SU-DHL-6 (cell line): ENCODE data around the gene KLRC4.
"Not testable (repeated sequence)": the region's sequence is repeated elsewhere in the genome, so short reads cannot be mapped to it uniquely, and the experiment has no call there.

Experiments
- EZH2phosphoT487 ChIP-seq: fragments of 200-600 bp; sonication (generic), shearing (Covaris generic); conservative IDR thresholded peaks from 2 replicates; pipeline ENCODE4 v1.6.1; 2018; ENCODE audit warnings: mild to moderate bottlenecking, antibody characterized with exemption, low read length, moderate library complexity, mixed read lengths
- TF ChIP-seq, protein P1 (sequence below): fragments of 200-600 bp; sonication (generic); IDR thresholded peaks from one replicate; pipeline ENCODE4 v1.5.1; 2017; ENCODE audit warnings: antibody characterized with exemption, mild to moderate bottlenecking, low read length, moderate library complexity; ENCODE audit not compliant: insufficient read depth, poor library complexity, severe bottlenecking

- TF ChIP-seq, protein P1, sequence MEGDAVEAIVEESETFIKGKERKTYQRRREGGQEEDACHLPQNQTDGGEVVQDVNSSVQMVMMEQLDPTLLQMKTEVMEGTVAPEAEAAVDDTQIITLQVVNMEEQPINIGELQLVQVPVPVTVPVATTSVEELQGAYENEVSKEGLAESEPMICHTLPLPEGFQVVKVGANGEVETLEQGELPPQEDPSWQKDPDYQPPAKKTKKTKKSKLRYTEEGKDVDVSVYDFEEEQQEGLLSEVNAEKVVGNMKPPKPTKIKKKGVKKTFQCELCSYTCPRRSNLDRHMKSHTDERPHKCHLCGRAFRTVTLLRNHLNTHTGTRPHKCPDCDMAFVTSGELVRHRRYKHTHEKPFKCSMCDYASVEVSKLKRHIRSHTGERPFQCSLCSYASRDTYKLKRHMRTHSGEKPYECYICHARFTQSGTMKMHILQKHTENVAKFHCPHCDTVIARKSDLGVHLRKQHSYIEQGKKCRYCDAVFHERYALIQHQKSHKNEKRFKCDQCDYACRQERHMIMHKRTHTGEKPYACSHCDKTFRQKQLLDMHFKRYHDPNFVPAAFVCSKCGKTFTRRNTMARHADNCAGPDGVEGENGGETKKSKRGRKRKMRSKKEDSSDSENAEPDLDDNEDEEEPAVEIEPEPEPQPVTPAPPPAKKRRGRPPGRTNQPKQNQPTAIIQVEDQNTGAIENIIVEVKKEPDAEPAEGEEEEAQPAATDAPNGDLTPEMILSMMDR, result not testable (repeated sequence)
- not testable (repeated sequence) for TF ChIP-seq EZH2phosphoT487
Observed at GRCh38 chr12:10390991-10391390, 18.6 kb downstream of the KLRC4 start.
